Non-pigmented ciliary epithelial cell (primary cell): ENCODE data around the gene ALG14.
A peak's percentile ranks its signal among the peaks of the same experiment; 100 is the strongest.
"Not testable (repeated sequence)": the region's sequence is repeated elsewhere in the genome, so short reads cannot be mapped to it uniquely, and the experiment has no call there.

Experiments used
- DNase-seq: peaks from one replicate; pipeline ENCODE4 v3.0.0-alpha.2; 2010; ENCODE audit warnings: low read depth

ALG14 gene

DNA sequence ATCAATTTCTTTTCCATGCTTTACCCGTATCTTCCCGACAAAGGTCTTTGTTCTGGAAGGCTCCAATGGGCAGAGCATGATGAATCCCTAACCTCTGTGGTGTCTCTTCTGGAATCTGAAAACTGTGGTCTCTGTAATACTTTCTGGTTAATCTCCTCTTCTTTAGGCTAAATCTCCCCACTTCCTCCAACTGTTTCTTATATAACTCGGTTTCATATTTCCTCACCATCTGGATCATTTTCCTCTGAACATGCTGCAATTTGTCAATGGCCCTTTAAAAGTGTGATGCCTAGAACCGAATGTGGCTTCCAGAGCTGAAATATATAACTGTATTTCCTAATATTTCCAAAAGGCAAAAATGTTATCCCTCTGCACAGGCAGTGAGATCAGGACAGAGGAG, 66.1 kb downstream of the ALG14 start:
- no peak for DNase-seq

DNA sequence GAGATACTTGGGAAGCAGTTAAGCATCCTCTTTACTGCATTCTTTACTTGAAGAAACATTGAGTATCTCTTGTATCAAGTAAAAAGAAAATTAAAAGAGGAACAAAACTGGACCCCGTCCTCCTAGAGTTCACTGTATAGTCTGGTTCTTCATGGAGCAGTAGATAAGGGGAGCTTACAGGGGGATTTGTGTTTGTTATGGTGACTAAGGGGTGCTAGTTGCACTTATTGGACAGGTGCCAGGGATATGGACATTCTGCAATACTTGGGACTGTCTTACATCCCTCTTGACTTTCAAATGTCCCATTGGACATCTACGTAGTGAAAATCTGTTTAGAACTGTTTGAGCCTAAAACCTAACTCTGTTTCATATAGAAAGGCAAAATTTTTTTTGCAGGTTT, 67.2 kb downstream of the ALG14 start:
- no peak for DNase-seq

DNA sequence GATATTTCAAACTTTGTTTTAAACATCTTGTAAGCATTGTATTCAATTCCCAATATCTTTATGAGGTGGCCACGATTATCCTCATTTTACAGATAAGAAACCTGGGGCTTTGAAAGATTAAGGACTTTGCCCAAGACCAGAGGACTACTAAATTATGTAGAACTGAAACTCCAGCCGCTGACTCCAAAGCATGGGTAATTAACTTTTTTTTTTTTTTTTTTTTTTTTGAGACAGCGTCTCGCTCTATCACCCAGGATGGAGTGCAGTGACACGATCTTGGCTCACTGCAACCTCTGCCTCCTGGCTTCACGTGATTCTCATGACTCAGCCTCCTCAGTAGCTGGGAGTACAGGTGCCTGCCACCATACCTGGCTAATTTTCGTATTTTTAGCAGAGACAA, 68.7 kb downstream of the ALG14 start:
- DNase-seq: no peak

DNA sequence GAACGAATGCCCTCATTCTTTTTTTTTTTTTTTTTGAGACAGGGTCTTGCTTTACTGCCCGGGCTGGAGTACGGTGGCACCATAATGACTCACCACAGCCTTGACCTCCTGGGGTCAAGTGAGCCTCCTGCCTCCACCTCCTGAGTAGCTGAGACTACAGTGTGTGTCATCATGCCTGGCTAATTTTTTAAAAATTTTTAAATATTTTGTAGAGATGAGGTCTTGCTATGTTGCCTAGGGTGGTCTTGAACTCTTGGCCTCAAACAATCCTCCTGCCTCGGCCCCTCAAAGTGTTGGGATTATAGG, 69.4 kb downstream of the ALG14 start:
- no peak for DNase-seq

DNA sequence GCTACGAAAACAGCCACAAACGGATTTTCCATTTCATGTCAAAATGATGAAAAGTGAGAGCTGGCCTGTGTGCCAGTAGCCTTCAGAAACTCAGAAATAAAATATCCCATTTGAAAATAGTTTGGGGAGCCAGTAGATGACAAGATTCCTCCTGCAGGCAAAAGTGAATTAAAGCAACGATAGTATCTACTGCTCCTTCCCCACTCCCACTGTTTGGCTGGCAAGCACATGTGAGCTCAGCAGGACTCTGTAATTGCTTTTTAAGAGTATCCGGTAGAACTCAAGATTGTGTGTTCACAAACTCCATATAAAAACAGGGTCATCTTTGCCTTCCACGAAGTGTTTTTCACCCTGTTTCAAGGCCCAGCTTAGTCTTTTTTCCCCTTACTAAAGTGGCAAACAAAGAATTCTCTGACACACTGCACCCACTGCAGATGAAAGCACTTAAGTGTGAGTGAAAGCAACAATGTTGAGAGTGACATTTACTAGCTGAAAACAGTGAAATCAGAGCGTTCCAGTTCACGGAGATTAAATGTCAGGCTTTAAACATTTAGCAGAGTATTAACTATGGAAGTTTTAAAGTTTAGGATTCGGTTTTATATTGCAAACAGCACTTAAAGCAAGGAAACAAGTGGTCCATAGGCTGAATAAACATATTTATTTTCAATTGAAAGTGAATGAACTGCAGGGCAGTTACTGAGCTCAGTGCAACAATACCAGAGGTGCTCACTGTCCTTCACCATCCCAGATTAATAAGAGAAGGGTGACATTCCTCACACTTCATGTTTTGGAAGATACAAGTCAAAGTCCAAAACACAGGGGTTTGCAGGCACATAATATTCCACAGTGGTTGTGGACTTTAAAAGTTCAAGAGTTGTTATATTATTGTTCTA, 70.0 kb downstream of the ALG14 start:
- DNase-seq: no peak

DNA sequence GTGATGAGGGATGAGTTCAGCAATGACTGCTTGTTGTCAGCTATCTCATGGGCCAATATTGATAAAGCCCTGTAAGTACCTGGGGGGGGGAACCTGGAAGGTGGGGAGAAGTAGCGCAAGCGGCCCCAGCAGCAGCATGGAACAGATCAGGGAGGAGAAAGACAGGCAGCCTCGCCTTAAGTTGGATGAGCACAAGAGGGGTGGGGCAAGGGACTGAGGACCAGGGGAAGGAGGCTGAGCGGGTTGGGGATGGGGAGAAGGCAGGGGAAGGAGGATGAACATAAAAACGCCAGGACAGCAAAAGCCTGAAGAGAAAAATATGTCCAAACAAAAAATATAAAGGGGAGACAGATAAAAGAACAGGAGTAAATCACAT, 70.6 kb downstream of the ALG14 start:
- DNase-seq: no peak

DNA sequence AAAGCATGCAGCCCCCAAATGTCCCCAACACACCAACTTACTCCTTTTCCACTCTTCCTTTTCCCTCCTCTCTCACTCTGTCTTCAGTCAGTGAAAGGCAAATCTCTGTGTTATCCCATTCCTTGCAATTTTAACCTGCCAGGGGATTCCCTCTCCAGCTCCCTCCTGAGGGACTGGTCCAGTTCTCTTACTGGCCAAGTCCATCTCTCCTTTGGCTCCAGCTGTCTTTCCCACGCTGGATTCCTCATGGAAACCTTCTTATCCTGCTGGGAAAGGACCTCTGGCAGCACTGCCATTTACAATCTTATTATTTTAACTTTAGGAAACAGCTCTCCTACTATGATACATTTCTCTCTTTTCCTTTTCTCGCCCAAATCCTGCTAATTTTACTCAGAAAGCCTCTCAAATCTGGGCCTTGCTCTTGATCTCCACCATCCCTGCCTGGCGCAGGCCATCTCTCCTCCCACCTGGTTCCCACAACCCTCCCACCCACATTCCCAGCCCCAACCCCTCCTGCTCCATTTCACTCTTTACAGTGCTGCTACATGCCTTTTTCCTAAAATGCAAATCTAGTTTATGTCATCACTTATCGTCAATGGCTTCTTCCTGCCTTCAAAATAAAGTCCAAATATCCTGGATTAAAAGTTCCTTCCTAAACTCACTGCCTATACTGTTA, 73.2 kb downstream of the ALG14 start:
- no peak for DNase-seq

DNA sequence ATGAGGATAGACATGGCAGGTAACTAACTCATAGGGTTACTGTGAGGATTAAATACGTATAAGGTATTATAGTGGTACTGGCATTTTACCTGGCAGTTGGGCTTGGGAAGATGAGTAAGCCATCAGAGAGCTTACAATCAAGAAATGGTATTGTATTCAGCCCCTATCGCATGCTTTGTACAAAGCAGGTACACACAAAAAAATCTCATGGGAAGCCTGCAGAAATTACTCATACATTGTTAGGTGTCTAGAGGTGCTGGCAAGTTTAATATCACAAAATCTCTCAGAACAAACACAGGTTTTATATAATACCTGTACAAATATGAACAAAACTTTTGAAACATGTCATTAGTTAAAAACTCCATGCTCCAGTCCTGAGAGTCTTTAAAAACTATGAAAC, 74.0 kb downstream of the ALG14 start:
- no peak for DNase-seq

DNA sequence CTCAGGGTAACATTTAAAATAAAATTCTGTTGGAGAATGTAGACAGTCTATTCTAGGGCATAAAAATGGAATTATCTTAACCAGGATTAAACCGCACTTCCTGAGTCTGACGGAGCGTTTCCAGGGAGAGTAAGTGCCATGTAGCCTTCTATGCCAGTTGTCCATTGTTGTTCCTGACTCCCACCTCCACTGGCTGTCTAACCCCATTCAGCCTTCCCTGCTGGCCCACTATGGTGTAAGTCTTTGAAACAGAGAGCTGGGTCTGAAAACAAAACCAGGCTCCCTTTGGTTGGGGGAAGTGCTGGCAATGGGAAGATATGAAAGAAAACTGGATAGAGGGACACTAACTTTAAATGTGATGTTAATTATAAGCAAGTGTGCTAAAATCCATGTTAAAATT, 74.6 kb downstream of the ALG14 start:
- no peak for DNase-seq

DNA sequence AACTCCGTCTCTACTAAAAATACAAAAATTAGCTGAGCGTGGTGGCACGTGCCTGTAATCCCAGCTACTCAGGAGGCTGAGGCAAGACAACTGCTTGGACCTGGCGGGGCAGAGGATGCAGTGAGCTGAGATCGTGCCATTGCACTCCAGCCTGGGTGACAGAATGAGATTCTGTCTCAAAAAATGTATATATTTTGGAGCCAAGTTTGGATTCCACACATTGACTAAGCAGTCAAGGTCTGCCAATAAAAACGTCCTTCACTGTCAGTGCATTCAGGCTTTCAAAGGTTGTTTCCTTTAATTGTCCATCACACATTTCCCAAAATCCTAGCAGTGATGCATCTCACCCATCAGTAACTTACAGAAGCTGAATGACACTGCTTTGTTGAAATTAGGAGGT, 77.2 kb downstream of the ALG14 start:
- DNase-seq: not testable (repeated sequence)

DNA sequence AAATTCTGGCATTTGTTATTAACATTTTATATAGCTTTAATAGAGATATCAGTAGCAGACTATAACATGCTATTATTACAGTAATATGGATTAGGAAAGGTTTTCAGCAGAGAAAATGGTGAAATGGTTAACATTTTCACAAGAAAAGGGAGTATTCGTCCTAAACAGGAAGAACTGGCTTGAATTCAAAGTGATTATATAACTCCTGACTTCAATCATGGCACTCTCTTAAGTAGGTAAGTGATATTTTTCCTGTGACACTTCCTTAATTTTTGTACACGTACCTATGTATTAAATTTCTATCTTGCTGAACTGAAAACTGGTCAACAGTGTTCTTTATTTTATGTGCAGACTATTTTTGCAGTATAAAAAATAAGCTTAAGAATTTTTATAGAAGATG, 77.9 kb downstream of the ALG14 start:
- DNase-seq: no peak

DNA sequence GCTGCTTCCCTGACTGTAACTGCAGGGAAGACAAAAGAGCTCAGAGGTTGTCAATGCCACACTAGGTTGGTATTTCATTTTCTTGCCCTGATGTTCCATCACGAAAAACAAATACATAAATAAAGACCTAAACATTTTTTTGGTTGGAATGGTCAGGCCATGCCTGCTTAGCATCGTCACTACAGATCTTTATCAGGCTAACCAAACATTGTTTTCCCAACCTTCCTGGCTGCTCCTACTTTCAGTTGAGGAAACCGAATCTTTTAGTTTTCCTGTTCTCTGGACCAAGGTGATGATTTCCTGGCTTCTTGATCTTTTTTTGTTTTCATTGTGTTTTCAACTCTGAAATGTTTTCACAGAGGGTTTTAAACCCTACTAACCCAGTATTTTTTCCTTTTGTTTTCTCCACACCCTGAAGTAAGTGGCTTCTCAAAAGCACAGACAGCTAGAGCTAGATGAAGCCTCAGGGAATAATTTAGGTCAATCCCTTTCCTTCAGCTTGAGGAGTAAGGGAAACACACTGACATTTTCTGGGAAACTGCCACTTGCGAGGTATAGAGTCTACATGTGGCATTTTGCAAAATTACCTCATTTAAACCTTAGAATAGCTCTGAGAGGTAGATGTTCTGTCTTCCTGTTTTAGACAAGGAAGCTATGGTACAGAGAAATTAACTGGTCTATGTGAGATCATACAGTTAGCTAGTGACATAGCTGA, 78.7 kb downstream of the ALG14 start:
- DNase-seq: no peak

DNA sequence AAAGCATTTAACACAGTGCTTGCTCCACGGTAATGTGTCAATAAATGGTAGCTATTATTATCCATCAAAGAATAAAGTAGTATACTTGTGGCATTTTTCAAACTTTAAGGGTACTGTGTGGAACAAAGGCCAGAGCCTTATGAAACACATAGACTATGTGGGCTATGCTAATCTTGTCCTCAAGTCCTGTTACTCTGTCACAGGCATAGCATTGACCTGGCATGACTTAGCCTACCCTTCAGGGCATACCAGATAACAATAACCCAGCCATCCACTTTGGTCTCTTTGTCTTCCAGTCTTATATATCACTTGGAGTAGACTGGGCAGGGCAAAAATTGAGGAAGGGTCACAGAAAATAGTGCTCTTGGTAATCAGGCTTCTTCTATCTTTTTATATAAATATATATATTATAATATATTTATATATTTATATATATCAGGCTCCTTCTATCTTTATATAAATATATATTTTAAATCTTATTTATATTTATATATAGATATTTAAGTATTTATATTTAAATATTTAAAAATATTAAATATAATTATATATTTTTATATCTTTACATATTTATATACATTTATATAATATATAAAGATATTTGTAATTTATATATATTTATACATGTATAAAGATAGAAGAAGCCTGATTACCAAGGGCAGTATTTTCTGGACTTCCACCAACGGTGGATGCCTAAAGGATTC, 79.7 kb downstream of the ALG14 start:
- DNase-seq: no peak

DNA sequence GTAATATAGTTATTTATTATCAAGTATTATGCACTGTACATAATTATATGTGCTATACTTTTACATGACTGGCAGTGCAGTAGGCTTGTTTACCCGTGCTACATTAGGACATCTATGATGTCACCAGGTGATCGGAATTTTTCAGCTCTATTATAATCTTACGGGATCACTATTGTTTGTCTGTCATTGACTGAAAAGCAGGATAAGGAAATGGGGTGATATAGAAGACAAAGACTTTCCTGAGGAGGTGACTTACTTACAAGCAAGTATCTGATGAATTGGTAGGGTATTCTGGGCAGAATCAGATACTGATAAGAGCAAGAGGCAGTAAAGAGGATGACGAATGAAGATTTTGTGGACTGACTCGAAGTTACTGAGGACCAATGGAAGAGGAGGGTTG, 80.6 kb downstream of the ALG14 start:
- no peak for DNase-seq

DNA sequence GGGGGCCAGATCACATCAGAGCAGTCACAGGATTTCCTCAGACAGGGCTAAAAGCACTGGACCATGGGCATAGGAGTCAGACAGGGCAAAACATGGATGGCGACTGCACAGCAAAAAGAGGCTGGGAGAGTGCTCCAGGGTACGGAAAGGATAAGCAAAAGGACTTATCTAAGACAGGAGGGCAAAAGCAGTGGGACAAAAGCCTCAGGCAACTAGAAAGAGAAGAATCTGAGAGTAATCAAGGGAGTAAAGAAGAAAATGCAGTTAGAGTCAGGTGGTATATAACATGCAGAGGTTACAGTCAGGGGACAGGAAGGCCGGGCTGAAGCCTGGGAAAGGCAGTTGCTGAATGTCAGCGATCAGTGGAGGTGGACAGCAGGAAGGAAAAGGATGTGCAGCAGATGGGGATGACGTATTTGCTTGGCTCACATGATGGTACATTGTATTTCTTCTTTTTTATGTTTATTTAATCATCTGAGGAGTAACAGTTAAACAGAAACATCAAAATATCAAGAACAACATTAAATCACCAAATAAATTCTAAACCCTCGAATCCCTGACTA, 82.8 kb downstream of the ALG14 start:
- no peak for DNase-seq

DNA sequence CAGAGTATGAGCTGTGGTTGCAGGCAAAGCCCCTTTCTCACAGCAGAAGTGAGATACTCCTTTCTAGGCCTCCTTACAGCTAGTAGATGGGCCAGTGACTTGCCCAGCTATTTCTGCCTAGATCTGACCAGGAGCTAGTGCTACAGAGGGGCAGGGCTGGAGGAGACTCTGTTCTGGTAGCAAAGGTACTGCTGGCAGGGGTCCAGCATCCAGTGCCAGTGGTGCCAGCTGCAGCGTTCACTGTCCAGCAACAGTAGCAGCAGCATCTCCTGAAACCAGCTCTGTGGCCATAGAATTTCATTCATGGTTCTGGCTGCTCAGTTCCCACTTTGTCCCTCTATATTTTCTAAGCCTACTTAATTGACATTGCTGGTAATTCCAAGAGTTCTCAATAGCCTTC, 83.4 kb downstream of the ALG14 start:
- no peak for DNase-seq

DNA sequence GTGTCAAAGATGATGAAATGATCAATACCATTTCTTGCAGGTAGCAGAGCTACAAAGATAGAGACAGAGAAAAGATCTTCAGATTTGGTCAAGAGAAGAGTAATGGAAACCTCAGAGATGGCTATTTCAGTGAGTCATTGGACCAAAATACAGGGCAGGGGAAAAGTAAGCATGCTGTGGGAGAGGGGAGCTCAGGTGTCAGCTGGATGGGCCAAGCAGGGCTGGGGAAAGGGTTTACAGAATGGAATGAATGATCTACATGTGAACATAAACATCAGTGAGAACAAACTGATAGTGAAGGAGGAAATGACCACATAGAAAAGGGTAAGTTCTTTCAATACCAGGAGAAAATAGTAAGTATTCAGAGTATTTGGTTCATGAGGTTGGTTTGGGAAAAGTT, 84.4 kb downstream of the ALG14 start:
- peak; percentile 54 for DNase-seq

DNA sequence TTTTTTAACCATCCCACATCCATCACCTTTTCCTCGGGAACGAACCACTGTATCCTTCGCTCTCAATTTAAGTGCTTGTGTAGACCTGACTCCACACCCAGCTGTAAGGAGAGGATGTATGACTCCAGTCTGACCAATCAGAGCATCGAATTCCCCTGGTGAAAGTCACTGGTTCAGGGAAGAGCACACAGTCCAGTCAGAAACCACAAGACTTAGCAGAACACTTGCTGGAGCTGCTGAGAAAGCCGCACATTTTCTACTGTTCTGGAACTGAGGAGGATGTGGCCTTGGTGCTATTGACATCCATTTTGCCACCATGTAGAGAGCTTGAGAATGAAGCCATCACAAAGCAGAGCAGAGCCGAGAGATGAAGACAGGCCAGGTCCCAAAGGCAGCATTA, 86.0 kb downstream of the ALG14 start:
- peak; percentile 75 for DNase-seq

DNA sequence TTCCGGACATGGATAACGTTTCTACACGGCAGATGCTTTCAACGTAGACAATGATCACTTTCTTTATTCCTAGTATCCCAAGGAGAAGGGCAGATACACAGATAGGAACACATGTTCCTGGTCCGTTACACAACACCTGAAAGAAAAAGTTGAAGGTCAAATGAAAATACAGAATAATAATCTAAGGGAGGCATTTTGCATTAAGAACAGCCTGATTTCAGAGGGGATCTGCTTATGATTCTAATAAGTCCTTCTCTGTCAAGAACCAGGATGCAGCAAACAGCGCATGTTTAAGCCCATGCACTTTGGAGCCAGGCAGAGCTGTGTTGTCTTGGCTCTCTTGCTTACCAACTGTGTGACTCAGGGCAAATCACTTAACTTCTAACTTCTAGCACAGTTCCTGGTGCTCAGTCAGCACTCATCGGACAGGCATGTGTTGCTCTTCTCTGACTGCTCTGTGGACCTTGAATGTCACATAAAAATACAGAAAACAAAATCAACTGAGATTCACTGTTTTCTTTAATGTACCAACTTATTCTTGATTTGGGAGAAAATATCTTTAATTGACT, 89.5 kb downstream of the ALG14 start:
- peak; percentile 81 for DNase-seq

DNA sequence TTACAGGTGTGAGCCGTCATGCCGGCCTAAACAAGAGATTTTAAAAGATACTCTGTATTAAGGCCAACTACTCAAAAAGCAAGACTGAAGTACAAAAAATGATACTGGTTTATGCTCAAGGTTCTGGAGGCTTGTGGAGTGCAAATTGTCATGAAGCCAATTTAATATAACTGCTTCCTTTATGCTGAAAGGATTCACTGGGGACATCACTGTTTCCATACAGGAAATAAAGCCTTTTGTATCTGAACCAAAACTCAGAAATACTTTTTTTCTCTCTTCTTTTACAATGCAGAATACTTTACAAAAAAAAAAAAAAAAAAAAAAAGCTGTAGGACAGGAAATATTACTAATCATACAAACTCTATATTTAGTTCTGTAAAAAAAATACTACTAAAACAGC, 90.4 kb downstream of the ALG14 start:
- DNase-seq: no peak

DNA sequence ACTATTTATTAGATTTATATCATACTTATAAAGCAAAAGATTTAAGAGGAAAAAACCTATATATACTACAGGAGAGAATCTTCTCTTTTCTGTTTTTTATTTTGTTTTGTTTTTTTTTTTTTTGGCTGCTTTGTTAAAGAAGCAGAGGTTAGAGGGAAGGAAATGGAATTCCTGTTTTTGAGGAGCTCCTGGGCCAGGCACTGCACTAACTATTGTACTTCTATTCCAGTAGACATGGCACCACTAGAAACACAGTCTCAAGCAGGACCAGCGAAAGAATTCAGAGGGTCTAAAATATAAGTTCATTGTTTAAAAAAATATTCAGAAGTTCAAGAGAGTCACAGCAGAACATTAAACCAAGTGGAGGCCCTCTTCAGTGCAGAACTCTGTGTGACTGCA, 91.2 kb downstream of the ALG14 start:
- no peak for DNase-seq
